ENCODE data around the gene HEATR5B.
"Not testable (repeated sequence)": the region's sequence is repeated elsewhere in the genome, so short reads cannot be mapped to it uniquely, and the experiment has no call there.

The HEATR5B gene

GRCh38 chr2:36981911-36982310 is 102.3 kb downstream of the HEATR5B start:
- DNase-seq (ENCODE audit: low read depth in 2 of 2) = no peak

GRCh38 chr2:36979007-36979406 is 105.2 kb downstream of the HEATR5B start:
- not testable (repeated sequence) for DNase-seq (ENCODE audit: low read depth in 2 of 2)

- DNase-seq (ENCODE audit: low read depth in 2 of 2) = no peak
Measured at GRCh38 chr2:36976065-36976464, 108.1 kb downstream of the HEATR5B start.

- DNase-seq (ENCODE audit: low read depth in 2 of 2) = no peak
Measured at GRCh38 chr2:36975306-36975705, 108.9 kb downstream of the HEATR5B start.

GRCh38 chr2:36973320-36973719 is 110.9 kb downstream of the HEATR5B start:
- no peak for DNase-seq (ENCODE audit: low read depth in 2 of 2)

GRCh38 chr2:36971990-36972389 is 112.2 kb downstream of the HEATR5B start:
- no peak for DNase-seq (ENCODE audit: low read depth in 2 of 2)

- no peak for DNase-seq (ENCODE audit: low read depth in 2 of 2)
Measured at GRCh38 chr2:36967236-36967876, 116.8 kb downstream of the HEATR5B start.

- peak; percentile 91 to 99 for DNase-seq (ENCODE audit: low read depth in 2 of 2)
Measured at GRCh38 chr2:36966370-36967235, 117.6 kb downstream of the HEATR5B start, which contains the start of gene STRN. TSS of gene STRN (minus strand) at chr2:36966536. CDS start at chr2:36966463, 73 bp downstream.

- peak; percentile 8 to 52 for DNase-seq (ENCODE audit: low read depth in 2 of 2)
Measured at GRCh38 chr2:36965751-36966369, 118.3 kb downstream of the HEATR5B start.

GRCh38 chr2:36965206-36965605 is 119.0 kb downstream of the HEATR5B start:
- no peak for DNase-seq (ENCODE audit: low read depth in 2 of 2)

- DNase-seq (ENCODE audit: low read depth in 2 of 2) = no peak
Measured at GRCh38 chr2:36964496-36965058, 119.6 kb downstream of the HEATR5B start.

GRCh38 chr2:36963734-36964133 is 120.4 kb downstream of the HEATR5B start:
- no peak for DNase-seq (ENCODE audit: low read depth in 2 of 2)

GRCh38 chr2:36963106-36963505 is 121.1 kb downstream of the HEATR5B start:
- no peak for DNase-seq (ENCODE audit: low read depth in 2 of 2)

GRCh38 chr2:36960773-36961172 is 123.4 kb downstream of the HEATR5B start:
- no peak for DNase-seq (ENCODE audit: low read depth in 2 of 2)

GRCh38 chr2:36960005-36960675 is 124.0 kb downstream of the HEATR5B start:
- DNase-seq (ENCODE audit: low read depth in 2 of 2) = no peak

- no peak for DNase-seq (ENCODE audit: low read depth in 2 of 2)
Measured at GRCh38 chr2:36954977-36955607, 129.1 kb downstream of the HEATR5B start.

- no peak for DNase-seq (ENCODE audit: low read depth in 2 of 2)
Measured at GRCh38 chr2:36952748-36953197, 131.4 kb downstream of the HEATR5B start.

- DNase-seq (ENCODE audit: low read depth in 2 of 2) = no peak
Measured at GRCh38 chr2:36951574-36951973, 132.6 kb downstream of the HEATR5B start.

GRCh38 chr2:36951027-36951518 is 133.1 kb downstream of the HEATR5B start:
- no peak for DNase-seq (ENCODE audit: low read depth in 2 of 2)

- DNase-seq (ENCODE audit: low read depth in 2 of 2) = no peak
Measured at GRCh38 chr2:36949845-36950244, 134.3 kb downstream of the HEATR5B start.

- not testable (repeated sequence) for DNase-seq (ENCODE audit: low read depth in 2 of 2)
Measured at GRCh38 chr2:36945240-36945639, 138.9 kb downstream of the HEATR5B start.
